Urinary bladder (tissue), 2 donors: ENCODE data around the gene B4GALNT1. TPM values are rescaled to one million over a fixed set of nuclear protein-coding genes. Genes with fewer than 3 reads are reported as not detected.

Source experiments
- polyA plus RNA-seq: library from polyadenylated mRNA; stranded (reverse); fragments of 200-250 nt; gene quantifications from one replicate; pipeline ENCODE4 v1.2.3, GENCODE V29; 2013
- total RNA-seq: library from RNA; depleted of rRNA; stranded (reverse); fragments of >200 nt; gene quantifications from one replicate; pipeline ENCODE4 v1.2.3, GENCODE V29; 2014
- donor health status: healthy.

Gene B4GALNT1
- total and polyA plus RNA-seq, 2 donors: 2.7 to 3.6 TPM

Other genes with a start within 250 kb of the B4GALNT1 start
- gene R3HDM2, start 202.2 kb downstream of the B4GALNT1 start, total RNA-seq: 37.0 TPM
- gene R3HDM2, start 202.2 kb downstream of the B4GALNT1 start, polyA plus RNA-seq: 28.0 TPM
- not detected for gene INHBC, start 198.4 kb downstream of the B4GALNT1 start, total RNA-seq
- gene INHBC, start 198.4 kb downstream of the B4GALNT1 start, polyA plus RNA-seq: 0.05 TPM
- gene INHBE, start 177.9 kb downstream of the B4GALNT1 start, total RNA-seq: not detected
- gene INHBE, start 177.9 kb downstream of the B4GALNT1 start, polyA plus RNA-seq: 0.09 TPM
- 11.5 TPM for gene GLI1, start 173.4 kb downstream of the B4GALNT1 start, total RNA-seq
- 11.5 TPM for gene GLI1, start 173.4 kb downstream of the B4GALNT1 start, polyA plus RNA-seq
- 2.9 TPM for gene ARHGAP9, start 153.3 kb downstream of the B4GALNT1 start, total RNA-seq
- gene ARHGAP9, start 153.3 kb downstream of the B4GALNT1 start, polyA plus RNA-seq: 5.2 TPM
- gene MARS1, start 145.1 kb downstream of the B4GALNT1 start, total RNA-seq: 55.1 TPM
- 59.9 TPM for gene MARS1, start 145.1 kb downstream of the B4GALNT1 start, polyA plus RNA-seq
- gene DDIT3, start 112.7 kb downstream of the B4GALNT1 start, total RNA-seq: 15.4 TPM
- gene DDIT3, start 112.7 kb downstream of the B4GALNT1 start, polyA plus RNA-seq: 58.0 TPM
- 9.6 TPM for gene MBD6, start 110.4 kb downstream of the B4GALNT1 start, total RNA-seq
- 31.1 TPM for gene MBD6, start 110.4 kb downstream of the B4GALNT1 start, polyA plus RNA-seq
- 70.8 TPM for gene DCTN2, start 86.0 kb downstream of the B4GALNT1 start, total RNA-seq
- gene DCTN2, start 86.0 kb downstream of the B4GALNT1 start, polyA plus RNA-seq: 195 TPM
- 1.5 TPM for gene KIF5A, start 83.2 kb downstream of the B4GALNT1 start, total RNA-seq
- 1.3 TPM for gene KIF5A, start 83.2 kb downstream of the B4GALNT1 start, polyA plus RNA-seq
- 9.5 TPM for gene PIP4K2C, start 42.0 kb downstream of the B4GALNT1 start, total RNA-seq
- 26.8 TPM for gene PIP4K2C, start 42.0 kb downstream of the B4GALNT1 start, polyA plus RNA-seq
- gene DTX3, start 28.4 kb downstream of the B4GALNT1 start, total RNA-seq: 29.8 TPM
- gene DTX3, start 28.4 kb downstream of the B4GALNT1 start, polyA plus RNA-seq: 64.3 TPM
- 64.1 TPM for gene ARHGEF25, start 21.8 kb downstream of the B4GALNT1 start, total RNA-seq
- gene ARHGEF25, start 21.8 kb downstream of the B4GALNT1 start, polyA plus RNA-seq: 158 TPM
- gene OS9, start 60.9 kb upstream of the B4GALNT1 start, total RNA-seq: 137 TPM
- 257 TPM for gene OS9, start 60.9 kb upstream of the B4GALNT1 start, polyA plus RNA-seq
- gene AGAP2, start 105.5 kb upstream of the B4GALNT1 start, total RNA-seq: 1.4 TPM
- gene AGAP2, start 105.5 kb upstream of the B4GALNT1 start, polyA plus RNA-seq: 1.8 TPM
- gene TSPAN31, start 111.8 kb upstream of the B4GALNT1 start, total RNA-seq: 42.1 TPM
- gene TSPAN31, start 111.8 kb upstream of the B4GALNT1 start, polyA plus RNA-seq: 48.6 TPM
- 71.7 TPM for gene CDK4, start 119.1 kb upstream of the B4GALNT1 start, total RNA-seq
- gene CDK4, start 119.1 kb upstream of the B4GALNT1 start, polyA plus RNA-seq: 89.9 TPM
- gene MARCHF9, start 121.9 kb upstream of the B4GALNT1 start, total RNA-seq: 4.0 TPM
- gene MARCHF9, start 121.9 kb upstream of the B4GALNT1 start, polyA plus RNA-seq: 12.2 TPM
- 0.16 TPM for gene CYP27B1, start 133.9 kb upstream of the B4GALNT1 start, total RNA-seq
- 0.57 TPM for gene CYP27B1, start 133.9 kb upstream of the B4GALNT1 start, polyA plus RNA-seq
- 4.9 TPM for gene METTL1, start 138.9 kb upstream of the B4GALNT1 start, total RNA-seq
- 16.1 TPM for gene METTL1, start 138.9 kb upstream of the B4GALNT1 start, polyA plus RNA-seq
- gene EEF1AKMT3, start 139.4 kb upstream of the B4GALNT1 start, total RNA-seq: 11.9 TPM
- gene EEF1AKMT3, start 139.4 kb upstream of the B4GALNT1 start, polyA plus RNA-seq: 9.7 TPM
- gene TSFM, start 149.6 kb upstream of the B4GALNT1 start, total RNA-seq: 15.9 TPM
- 36.3 TPM for gene TSFM, start 149.6 kb upstream of the B4GALNT1 start, polyA plus RNA-seq
- 6.1 TPM for gene AVIL, start 185.5 kb upstream of the B4GALNT1 start, total RNA-seq
- gene AVIL, start 185.5 kb upstream of the B4GALNT1 start, polyA plus RNA-seq: 2.7 TPM
- gene CTDSP2, start 213.5 kb upstream of the B4GALNT1 start, total RNA-seq: 80.2 TPM
- 145 TPM for gene CTDSP2, start 213.5 kb upstream of the B4GALNT1 start, polyA plus RNA-seq